B cell (primary cell): Measurements from ENCODE around the gene PPP1R14B.

Source experiments
- CTCF ChIP-seq: fragments of 200-600 bp; IDR thresholded peaks from one replicate; pipeline ENCODE4 v1.8.0; 2022; ENCODE audit warnings: antibody characterized with exemption, mild to moderate bottlenecking
- EZH2 ChIP-seq: IDR thresholded peaks from 2 replicates; pipeline ENCODE4 v1.6.1; 2012; ENCODE audit warnings: borderline replicate concordance, low read depth, mild to moderate bottlenecking, moderate library complexity, low read length; ENCODE audit not compliant: insufficient read depth, poor library complexity, severe bottlenecking

GRCh38 chr11:64295760-64296159 is 49.0 kb upstream of the PPP1R14B start:
- TF ChIP-seq CTCF (no peak), EZH2 (no peak)
